ENCODE data around the gene NLK. TPM values are rescaled to one million over a fixed set of nuclear protein-coding genes. Genes with fewer than 3 reads are reported as not detected.

NLK gene
- total RNA-seq, 1 donor from 2014 or later: 26.3 TPM

DNA sequence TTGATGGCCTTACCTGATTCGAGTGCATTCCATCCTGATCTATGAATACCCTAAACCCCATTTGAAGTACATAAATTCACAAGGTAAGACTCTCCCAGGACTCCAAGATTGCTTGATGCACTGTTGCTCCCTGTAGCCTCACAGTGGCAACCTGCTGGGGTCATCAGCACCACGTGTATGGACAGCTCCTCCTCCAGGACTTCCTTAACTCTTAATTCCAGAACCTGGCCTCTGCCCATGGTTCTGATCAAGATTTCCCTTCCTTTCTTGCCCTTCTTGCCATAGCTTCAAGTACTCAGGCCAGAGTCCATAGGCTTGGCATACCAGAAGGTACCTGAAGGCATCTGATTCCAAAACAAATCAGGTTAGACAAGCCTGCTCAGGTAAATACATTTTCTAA is 34.0 kb upstream of the NLK start:
- no peak overlapping the region for H3K27ac ChIP-seq (replicated peaks)
- H3K4me1 ChIP-seq: no peaks in the 10 kb centered on the region
- no peak overlapping the region for H3K4me3 ChIP-seq
- no peaks in the 10 kb centered on the region for H3K27me3 ChIP-seq (ENCODE audit: low read depth)
- DNase-seq: peak; percentile 22
- intact Hi-C loops (cut with micrococcal nuclease): no loop called here
- no peaks in the 10 kb centered on the region for H3K9me3 ChIP-seq (replicated peaks)
- no peak for TF ChIP-seq CTCF (IDR thresholded peaks at IDR 0.05; ENCODE audit: borderline replicate concordance)
- H3K36me3 ChIP-seq: no peaks in the 10 kb centered on the region

GRCh38 chr17:28010406-28010805 is 32.1 kb upstream of the NLK start:
- no peaks in the 10 kb centered on the region for H3K4me1 ChIP-seq
- H3K27ac ChIP-seq (replicated peaks): no peak overlapping the region
- H3K4me3 ChIP-seq: no peak overlapping the region
- no peaks in the 10 kb centered on the region for H3K36me3 ChIP-seq
- intact Hi-C loops (cut with micrococcal nuclease): no loop called here
- DNase-seq: no peak
- TF ChIP-seq CTCF (IDR thresholded peaks at IDR 0.05; ENCODE audit: borderline replicate concordance): no peak
- H3K27me3 ChIP-seq (ENCODE audit: low read depth): no peaks in the 10 kb centered on the region
- no peaks in the 10 kb centered on the region for H3K9me3 ChIP-seq (replicated peaks)

GRCh38 chr17:28018439-28019070 is 23.9 kb upstream of the NLK start:
- Histone ChIP-seq H3K27me3 (ENCODE audit: low read depth) (no peaks in the 10 kb centered on the region), H3K36me3 (no peaks in the 10 kb centered on the region), H3K4me1 (peaks cover 7% of the 10 kb centered on the region), H3K27ac (replicated peaks) (peak overlapping the region; percentile 59), H3K9me3 (replicated peaks) (no peaks in the 10 kb centered on the region), H3K4me3 (no peak overlapping the region)
- intact Hi-C loops (cut with micrococcal nuclease): no loop called here
- peak; percentile 31 for DNase-seq
- TF ChIP-seq CTCF (IDR thresholded peaks at IDR 0.05; ENCODE audit: borderline replicate concordance): no peak

- Histone ChIP-seq H3K27ac (replicated peaks) (no peak overlapping the region), H3K27me3 (ENCODE audit: low read depth) (no peaks in the 10 kb centered on the region), H3K4me1 (peaks cover 7% of the 10 kb centered on the region), H3K4me3 (no peak overlapping the region), H3K9me3 (replicated peaks) (no peaks in the 10 kb centered on the region), H3K36me3 (no peaks in the 10 kb centered on the region)
- DNase-seq: no peak
- intact Hi-C loops (cut with micrococcal nuclease): no loop called here
- no peak for TF ChIP-seq CTCF (IDR thresholded peaks at IDR 0.05; ENCODE audit: borderline replicate concordance)
Observed at GRCh38 chr17:28020515-28020914, 22.0 kb upstream of the NLK start.

DNA sequence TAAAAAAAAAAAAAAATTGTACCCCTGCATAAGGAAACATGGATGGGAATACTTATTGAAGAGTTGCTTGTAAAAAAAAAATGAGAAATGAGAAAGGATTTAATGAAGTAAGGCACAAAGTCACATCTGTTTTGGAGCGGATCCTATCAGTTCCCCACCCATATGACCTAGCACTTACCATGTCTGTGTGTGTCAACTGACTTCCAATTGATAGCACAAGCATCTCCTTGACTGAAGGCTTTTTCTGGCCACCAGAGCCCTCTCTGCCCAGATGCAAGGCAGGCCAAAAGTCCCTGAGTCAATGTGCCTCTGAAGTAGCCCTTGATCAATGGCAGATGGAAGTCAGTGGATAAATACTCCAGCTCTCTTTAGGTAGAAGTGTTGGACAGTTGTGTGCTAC is 13.4 kb upstream of the NLK start:
- no peak for DNase-seq
- TF ChIP-seq CTCF (IDR thresholded peaks at IDR 0.05; ENCODE audit: borderline replicate concordance): no peak
- peaks cover 4% of the 10 kb centered on the region for H3K4me1 ChIP-seq
- peaks cover 6% of the 10 kb centered on the region for H3K9me3 ChIP-seq (replicated peaks)
- H3K27ac ChIP-seq (replicated peaks): no peak overlapping the region
- no peaks in the 10 kb centered on the region for H3K27me3 ChIP-seq (ENCODE audit: low read depth)
- H3K36me3 ChIP-seq: no peaks in the 10 kb centered on the region
- intact Hi-C loops (cut with micrococcal nuclease): no loop called here
- H3K4me3 ChIP-seq: no peak overlapping the region
